HPDE6-E6E7 (cell line): Measurements from ENCODE around the gene SHOC2.

Experiments
- DNase-seq: peaks from one replicate; pipeline ENCODE4 v3.0.0; 2011; ENCODE audit warnings: missing footprints; ENCODE audit errors: extremely low spot score

The SHOC2 gene

GRCh38 chr10:110946496-110946895, 27.1 kb downstream of the SHOC2 start:
- no peak for DNase-seq

GRCh38 chr10:110947061-110947595, 27.7 kb downstream of the SHOC2 start:
- DNase-seq: no peak

- DNase-seq: no peak
Observed at GRCh38 chr10:110951381-110951780, 32.0 kb downstream of the SHOC2 start.

DNA sequence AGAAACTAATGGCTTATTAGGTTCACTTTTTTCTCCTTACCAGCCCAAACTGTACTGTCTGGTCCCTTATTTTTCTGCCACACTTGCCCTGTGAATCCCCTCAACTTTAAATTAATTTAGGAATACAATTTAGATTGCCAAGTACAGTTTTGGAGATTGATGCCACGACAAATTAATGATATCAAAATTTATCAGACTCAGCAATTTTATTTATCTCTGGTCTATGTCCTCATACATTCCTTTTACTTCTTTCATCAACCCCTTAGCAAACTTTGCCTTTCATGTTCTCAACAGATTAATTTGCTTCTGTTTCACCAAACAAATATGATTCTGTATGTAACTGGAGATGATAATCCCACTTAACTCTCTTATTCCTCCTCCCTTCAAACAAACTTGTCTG, 38.2 kb downstream of the SHOC2 start:
- no peak for DNase-seq

- no peak for DNase-seq
Observed at GRCh38 chr10:110959379-110960332, 40.3 kb downstream of the SHOC2 start.

DNA sequence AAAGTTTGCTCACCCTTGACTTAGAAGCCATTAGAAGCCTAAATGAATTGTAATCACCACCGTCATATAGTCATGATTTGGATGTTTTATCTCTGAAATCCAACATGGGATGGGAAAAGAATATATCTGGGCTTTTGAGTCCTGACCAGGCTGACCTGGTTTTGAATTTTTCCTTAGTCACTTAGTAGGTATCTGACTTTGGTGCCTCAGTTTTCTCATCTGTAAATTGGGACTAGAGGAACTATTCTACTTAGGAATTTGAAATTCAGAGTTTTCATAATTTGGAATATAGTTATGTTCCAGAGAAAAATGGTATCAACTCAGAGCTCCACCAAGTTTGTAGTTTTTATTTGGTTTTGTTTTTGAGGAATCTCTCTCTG, 40.9 kb downstream of the SHOC2 start:
- no peak for DNase-seq

DNA sequence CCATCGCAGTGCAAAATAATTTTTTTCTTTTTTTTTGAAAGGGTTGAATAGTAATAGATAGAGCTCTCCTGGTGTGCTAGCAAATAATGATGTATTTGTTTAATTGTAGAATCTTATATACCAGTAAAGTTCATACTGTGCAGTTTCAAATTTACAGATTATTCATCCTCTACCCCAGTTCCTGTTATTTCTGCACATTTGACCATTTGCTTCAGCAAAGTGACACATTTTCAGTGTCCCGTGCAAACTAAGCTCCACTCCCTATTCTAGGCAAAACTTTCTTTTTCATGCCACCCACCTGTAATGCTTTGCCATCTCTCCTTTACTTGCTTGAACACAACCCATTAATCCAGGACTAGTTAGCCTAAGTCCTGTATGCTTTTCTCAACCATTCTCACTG, 43.0 kb downstream of the SHOC2 start:
- DNase-seq: no peak

DNA sequence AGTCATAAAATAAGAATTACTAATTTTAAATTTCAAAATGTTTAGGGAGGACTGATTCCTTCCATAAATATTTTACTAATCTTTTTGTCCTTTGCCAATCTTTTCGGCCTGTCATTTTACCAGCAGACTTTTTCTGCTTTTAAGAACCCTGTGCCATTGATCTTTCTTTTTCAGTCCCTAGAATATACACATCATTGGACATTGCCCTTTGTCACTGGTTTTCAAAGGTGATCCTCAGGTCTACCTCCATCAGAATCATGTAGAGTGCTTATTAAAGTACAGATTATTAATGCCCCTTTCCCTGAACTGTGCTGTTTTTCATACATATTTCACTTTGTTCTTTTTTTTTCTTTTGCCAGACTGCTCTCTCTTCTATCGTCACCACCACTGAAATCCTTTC, 43.8 kb downstream of the SHOC2 start:
- DNase-seq: no peak

GRCh38 chr10:110964681-110965080, 45.3 kb downstream of the SHOC2 start:
- no peak for DNase-seq

- DNase-seq: no peak
Observed at GRCh38 chr10:110965216-110965615, 45.8 kb downstream of the SHOC2 start.

- DNase-seq: no peak
Observed at GRCh38 chr10:110966146-110966545, 46.7 kb downstream of the SHOC2 start.

- no peak for DNase-seq
Observed at GRCh38 chr10:110967009-110967630, 47.7 kb downstream of the SHOC2 start.

DNA sequence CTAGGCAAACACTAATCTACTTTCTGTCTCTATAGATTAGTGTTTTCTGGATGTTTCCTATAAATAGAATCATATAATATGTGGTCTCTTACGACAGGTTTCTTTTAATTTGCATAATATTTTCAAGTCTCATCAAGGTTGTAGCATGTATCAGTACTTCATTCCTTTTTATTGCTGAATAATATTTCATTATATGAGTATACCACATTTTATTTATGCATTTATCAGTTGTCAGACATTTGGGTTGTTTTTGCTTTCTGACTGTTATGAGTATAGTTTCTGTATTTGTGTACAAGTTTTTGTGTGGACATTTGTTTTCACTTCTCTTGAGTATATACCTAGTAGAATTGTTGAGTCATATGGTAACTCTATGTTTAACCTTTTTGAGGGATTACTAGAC, 48.2 kb downstream of the SHOC2 start:
- DNase-seq: no peak

GRCh38 chr10:110969183-110969582, 49.8 kb downstream of the SHOC2 start:
- DNase-seq: no peak

DNA sequence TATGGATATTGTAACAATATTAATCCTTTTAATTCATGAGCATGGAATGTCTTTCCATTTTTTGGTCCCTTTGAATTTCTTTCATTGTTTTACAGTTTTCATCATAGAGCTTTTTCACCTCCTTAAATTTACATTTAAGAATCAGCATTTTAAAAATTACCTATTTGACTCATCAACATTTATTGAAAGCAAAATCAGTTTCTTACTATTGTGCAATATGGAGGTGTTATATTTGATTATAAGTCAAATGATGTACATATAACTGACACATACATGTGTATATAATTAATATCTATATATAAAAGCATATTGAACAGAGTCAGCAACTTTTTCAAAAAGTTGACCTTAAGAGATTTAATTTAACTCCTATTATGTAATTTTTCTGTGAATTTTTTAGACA, 52.2 kb downstream of the SHOC2 start:
- DNase-seq: no peak

DNA sequence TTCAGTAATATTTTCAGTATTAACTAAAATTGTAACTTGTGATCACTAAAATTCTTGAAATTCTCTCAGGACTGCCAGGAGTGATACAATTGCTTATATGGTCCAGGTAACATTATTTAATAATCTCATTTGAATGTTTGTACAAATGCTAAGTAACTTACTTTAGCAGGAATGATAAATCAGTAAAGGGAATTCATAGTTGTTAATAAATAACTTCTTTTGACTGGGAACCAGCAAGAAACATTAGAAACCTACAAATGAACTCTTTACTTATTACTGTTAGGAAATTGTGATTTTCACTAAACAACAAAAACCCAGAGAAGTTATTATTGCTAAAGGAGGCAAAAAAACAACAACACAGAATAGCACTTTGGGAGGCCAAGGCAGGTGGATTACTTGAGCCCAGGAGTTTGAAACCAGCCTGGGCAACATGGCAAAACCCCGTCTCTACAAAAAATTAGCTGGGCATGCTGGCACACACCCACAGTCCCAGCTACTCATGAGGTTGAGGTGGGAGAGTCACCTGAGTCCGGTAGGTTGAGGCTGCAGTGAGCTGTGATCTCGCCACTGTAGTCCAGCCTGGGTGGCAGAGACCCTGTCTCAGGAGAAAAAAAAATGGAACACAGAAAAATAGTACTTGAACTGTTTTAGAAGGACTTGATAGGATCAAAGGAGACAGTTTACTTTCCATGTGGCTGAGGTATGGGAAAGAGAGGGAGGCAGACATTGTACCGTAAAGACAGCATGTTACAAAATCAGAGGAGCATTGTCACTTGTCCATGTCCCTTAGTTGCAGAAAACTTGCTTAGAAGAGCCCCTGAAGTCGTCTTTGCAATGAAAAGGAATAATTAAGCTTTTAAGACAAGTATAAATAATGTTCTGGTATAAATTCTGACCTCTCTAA, 53.1 kb downstream of the SHOC2 start:
- no peak for DNase-seq

DNA sequence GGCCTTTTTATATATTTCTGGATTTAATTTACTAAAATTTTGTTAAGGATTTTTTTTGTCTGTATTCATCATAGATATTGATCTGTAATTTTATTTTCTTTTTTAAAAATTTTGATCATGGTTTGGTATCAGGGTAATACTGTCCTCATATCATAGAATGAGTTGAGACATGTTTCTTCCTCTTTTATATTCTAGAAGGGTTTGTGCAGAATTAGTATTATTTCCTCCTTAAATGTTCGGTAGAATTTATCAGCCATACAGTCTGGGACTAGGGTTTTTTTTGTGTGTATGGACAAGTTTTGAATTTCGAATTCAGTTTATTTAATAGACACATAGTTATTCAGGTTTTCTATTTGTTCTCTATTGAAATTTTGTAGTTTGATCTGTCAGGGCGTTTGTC, 54.0 kb downstream of the SHOC2 start:
- no peak for DNase-seq

DNA sequence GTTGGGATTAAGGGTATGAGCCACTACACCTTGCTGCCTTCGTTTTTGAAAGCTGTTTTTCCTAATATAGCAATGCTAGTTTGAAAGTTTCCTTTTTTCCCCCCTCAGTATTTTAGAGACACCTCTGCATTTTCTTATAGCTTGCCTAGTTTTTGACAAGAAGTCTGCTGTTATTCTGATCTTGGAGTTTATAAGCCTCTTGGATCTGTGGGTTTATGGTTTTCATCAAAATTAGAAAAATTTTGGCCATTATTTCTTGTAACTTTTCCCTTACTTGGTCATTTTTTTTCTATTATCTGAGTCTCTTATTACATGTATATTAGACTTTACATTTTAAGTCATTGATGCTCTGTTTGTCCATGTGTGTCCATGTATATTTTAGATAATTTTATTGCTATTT, 57.2 kb downstream of the SHOC2 start:
- no peak for DNase-seq

GRCh38 chr10:110977662-110978061, 58.3 kb downstream of the SHOC2 start:
- no peak for DNase-seq

DNA sequence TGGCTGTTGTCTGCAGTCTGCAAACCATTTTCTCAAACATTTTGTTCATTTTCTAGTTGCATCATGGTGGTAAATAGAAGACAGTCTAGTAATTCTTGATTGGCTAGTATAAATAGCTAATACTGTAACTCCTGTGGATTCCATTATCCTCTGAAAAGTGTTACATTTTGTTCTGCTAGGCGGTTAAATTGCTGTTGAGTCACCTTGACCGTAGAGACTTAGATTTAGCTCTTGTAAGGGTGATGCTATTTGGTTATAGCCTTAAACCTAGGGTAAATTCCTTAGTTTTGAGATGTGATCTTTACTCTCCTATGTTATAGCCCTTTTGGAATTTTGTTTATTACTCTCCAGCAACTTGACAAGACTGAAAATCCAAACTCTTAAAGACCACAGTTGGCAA, 58.8 kb downstream of the SHOC2 start:
- no peak for DNase-seq

GRCh38 chr10:110979611-110980010, 60.2 kb downstream of the SHOC2 start:
- no peak for DNase-seq

DNA sequence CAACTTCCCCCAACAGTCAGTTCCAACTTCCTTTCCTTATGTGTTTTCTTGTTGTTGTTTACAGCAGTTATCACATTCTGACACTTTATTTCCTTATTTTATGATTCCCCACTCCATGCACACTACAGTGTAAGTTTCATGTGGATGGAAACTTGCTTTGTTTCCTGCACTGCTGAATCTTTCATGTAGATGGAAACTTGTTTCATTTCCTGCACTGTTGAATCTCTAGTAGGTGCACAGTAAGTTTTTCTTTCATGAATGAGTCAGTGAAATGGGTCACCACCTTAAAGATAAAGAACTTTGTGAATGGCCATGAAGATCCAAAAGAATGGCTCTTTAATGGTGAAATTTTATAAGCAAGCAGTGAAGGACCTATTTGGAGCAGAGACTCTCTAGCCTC, 61.4 kb downstream of the SHOC2 start:
- DNase-seq: no peak
